ENCODE data around the gene CNN1. TPM values are rescaled to one million over a fixed set of nuclear protein-coding genes. Genes with fewer than 3 reads are reported as not detected.

CNN1 gene
- total and polyA plus RNA-seq, 2 experiments from 2014 or later: 13.3 to 20.9 TPM

DNA sequence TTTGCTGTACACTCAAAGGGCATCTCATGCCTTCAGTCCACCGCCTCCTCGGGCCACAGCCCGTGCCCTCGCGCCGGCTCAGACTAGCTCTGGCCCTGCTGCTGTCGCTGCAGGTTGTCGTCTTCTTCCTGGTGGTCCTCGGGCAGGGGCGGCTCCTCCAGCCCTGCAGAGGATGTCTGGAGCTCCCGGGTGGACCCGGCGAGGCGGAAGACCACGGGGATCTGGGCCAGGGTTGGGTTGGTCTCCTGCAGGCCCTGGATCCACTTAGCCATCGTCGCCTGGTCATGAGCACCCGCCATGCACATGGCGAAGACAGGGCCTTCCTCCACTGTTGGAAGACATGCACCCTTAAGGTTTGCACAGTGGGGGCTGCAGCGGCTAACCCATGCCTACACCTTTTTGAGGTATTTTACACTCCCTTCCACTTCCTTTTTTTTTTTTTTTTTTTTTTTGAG, 32.5 kb upstream of the CNN1 start:
- Histone ChIP-seq H3K4me2 (peak overlapping the region; percentile 74), H3K36me3 (ENCODE audit: insufficient read depth) (no peaks in the 10 kb centered on the region), H3K79me2 (replicated peaks; ENCODE audit: insufficient read depth) (0 out of 2 replicates have a peak, but pooled peaks cover 6% of the 10 kb centered on the region), H3K9me2 (ENCODE audit: insufficient read depth) (no peaks in the 10 kb centered on the region), H3K4me1 (ENCODE audit: insufficient read depth) (peaks cover 6% of the 10 kb centered on the region), H3K27ac (ENCODE audit: low read depth) (peak overlapping the region; percentile 20; the same call in 1 of the 2 replicates), H4K20me1 (replicated peaks; ENCODE audit: insufficient read depth) (0 out of 2 replicates have a peak, but pooled peaks cover 4% of the 10 kb centered on the region), H2AFZ (peak overlapping the region; percentile 8; the same call in 1 of the 2 replicates), H3K4me3 (peak overlapping the region; percentile 80), H3K27me3 (ENCODE audit: insufficient read depth) (no peaks in the 10 kb centered on the region), H3F3A (replicated peaks; ENCODE audit: low read depth) (no peaks in the 10 kb centered on the region)
- Mint-ChIP-seq H3K27me3 (ENCODE audit: insufficient read depth, low read depth, poor library complexity) (peaks cover 18% of the 10 kb centered on the region), H3K9me3 (no peaks in the 10 kb centered on the region), H3K4me3 (peak overlapping the region; percentile 90), H3K4me1 (peaks cover 8% of the 10 kb centered on the region; the same call in 2 of the 3 replicates), H3K27ac (peak overlapping the region; percentile 77; the same call in 1 of the 2 replicates), H3K36me3 (ENCODE audit: low read depth) (peaks cover 1% of the 10 kb centered on the region; the same call in 2 of the 3 replicates)
- TF ChIP-seq ZNF114 (CRISPR knock-in tag; IDR thresholded peaks at IDR 0.05) (no peak), EZH2 (IDR thresholded peaks at IDR 0.05; ENCODE audit: low read depth, unreplicated experiment) (no peak), STAT1 (IDR thresholded peaks at IDR 0.05; ENCODE audit: unreplicated experiment) (no peak), JUNB (IDR thresholded peaks at IDR 0.05; ENCODE audit: unreplicated experiment) (no peak), ZNF331 (CRISPR knock-in tag; IDR thresholded peaks at IDR 0.05; ENCODE audit: low read depth) (no peak), CREB1 (CRISPR knock-in tag; IDR thresholded peaks at IDR 0.05; ENCODE audit: low read depth) (no peak), POLR2AphosphoS5 (IDR thresholded peaks at IDR 0.05; ENCODE audit: low read depth) (no peak), NANOG (IDR thresholded peaks at IDR 0.05; ENCODE audit: borderline replicate concordance) (no peak), EZH2phosphoT487 (IDR thresholded peaks at IDR 0.05; ENCODE audit: unreplicated experiment) (no peak)
- TF ChIP-seq, protein P1, sequence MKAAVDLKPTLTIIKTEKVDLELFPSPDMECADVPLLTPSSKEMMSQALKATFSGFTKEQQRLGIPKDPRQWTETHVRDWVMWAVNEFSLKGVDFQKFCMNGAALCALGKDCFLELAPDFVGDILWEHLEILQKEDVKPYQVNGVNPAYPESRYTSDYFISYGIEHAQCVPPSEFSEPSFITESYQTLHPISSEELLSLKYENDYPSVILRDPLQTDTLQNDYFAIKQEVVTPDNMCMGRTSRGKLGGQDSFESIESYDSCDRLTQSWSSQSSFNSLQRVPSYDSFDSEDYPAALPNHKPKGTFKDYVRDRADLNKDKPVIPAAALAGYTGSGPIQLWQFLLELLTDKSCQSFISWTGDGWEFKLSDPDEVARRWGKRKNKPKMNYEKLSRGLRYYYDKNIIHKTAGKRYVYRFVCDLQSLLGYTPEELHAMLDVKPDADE (IDR thresholded peaks at IDR 0.05): no peak
- TF ChIP-seq, protein P2, sequence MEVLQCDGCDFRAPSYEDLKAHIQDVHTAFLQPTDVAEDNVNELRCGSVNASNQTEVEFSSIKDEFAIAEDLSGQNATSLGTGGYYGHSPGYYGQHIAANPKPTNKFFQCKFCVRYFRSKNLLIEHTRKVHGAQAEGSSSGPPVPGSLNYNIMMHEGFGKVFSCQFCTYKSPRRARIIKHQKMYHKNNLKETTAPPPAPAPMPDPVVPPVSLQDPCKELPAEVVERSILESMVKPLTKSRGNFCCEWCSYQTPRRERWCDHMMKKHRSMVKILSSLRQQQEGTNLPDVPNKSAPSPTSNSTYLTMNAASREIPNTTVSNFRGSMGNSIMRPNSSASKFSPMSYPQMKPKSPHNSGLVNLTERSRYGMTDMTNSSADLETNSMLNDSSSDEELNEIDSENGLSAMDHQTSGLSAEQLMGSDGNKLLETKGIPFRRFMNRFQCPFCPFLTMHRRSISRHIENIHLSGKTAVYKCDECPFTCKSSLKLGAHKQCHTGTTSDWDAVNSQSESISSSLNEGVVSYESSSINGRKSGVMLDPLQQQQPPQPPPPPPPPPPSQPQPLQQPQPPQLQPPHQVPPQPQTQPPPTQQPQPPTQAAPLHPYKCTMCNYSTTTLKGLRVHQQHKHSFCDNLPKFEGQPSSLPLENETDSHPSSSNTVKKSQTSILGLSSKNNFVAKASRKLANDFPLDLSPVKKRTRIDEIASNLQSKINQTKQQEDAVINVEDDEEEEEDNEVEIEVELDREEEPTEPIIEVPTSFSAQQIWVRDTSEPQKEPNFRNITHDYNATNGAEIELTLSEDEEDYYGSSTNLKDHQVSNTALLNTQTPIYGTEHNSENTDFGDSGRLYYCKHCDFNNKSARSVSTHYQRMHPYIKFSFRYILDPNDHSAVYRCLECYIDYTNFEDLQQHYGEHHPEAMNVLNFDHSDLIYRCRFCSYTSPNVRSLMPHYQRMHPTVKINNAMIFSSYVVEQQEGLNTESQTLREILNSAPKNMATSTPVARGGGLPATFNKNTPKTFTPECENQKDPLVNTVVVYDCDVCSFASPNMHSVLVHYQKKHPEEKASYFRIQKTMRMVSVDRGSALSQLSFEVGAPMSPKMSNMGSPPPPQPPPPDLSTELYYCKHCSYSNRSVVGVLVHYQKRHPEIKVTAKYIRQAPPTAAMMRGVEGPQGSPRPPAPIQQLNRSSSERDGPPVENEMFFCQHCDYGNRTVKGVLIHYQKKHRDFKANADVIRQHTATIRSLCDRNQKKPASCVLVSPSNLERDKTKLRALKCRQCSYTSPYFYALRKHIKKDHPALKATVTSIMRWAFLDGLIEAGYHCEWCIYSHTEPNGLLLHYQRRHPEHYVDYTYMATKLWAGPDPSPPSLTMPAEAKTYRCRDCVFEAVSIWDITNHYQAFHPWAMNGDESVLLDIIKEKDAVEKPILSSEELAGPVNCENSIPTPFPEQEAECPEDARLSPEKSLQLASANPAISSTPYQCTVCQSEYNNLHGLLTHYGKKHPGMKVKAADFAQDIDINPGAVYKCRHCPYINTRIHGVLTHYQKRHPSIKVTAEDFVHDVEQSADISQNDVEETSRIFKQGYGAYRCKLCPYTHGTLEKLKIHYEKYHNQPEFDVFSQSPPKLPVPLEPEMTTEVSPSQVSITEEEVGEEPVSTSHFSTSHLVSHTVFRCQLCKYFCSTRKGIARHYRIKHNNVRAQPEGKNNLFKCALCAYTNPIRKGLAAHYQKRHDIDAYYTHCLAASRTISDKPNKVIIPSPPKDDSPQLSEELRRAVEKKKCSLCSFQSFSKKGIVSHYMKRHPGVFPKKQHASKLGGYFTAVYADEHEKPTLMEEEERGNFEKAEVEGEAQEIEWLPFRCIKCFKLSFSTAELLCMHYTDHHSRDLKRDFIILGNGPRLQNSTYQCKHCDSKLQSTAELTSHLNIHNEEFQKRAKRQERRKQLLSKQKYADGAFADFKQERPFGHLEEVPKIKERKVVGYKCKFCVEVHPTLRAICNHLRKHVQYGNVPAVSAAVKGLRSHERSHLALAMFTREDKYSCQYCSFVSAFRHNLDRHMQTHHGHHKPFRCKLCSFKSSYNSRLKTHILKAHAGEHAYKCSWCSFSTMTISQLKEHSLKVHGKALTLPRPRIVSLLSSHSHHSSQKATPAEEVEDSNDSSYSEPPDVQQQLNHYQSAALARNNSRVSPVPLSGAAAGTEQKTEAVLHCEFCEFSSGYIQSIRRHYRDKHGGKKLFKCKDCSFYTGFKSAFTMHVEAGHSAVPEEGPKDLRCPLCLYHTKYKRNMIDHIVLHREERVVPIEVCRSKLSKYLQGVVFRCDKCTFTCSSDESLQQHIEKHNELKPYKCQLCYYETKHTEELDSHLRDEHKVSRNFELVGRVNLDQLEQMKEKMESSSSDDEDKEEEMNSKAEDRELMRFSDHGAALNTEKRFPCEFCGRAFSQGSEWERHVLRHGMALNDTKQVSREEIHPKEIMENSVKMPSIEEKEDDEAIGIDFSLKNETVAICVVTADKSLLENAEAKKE (CRISPR knock-in tag; IDR thresholded peaks at IDR 0.05): no peak
- TF ChIP-seq, protein P3, sequence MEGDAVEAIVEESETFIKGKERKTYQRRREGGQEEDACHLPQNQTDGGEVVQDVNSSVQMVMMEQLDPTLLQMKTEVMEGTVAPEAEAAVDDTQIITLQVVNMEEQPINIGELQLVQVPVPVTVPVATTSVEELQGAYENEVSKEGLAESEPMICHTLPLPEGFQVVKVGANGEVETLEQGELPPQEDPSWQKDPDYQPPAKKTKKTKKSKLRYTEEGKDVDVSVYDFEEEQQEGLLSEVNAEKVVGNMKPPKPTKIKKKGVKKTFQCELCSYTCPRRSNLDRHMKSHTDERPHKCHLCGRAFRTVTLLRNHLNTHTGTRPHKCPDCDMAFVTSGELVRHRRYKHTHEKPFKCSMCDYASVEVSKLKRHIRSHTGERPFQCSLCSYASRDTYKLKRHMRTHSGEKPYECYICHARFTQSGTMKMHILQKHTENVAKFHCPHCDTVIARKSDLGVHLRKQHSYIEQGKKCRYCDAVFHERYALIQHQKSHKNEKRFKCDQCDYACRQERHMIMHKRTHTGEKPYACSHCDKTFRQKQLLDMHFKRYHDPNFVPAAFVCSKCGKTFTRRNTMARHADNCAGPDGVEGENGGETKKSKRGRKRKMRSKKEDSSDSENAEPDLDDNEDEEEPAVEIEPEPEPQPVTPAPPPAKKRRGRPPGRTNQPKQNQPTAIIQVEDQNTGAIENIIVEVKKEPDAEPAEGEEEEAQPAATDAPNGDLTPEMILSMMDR (conservative IDR thresholded peaks at IDR 0.05; ENCODE audit: low read depth in 2 of 2): no peak
- TF ChIP-seq, protein P4, sequence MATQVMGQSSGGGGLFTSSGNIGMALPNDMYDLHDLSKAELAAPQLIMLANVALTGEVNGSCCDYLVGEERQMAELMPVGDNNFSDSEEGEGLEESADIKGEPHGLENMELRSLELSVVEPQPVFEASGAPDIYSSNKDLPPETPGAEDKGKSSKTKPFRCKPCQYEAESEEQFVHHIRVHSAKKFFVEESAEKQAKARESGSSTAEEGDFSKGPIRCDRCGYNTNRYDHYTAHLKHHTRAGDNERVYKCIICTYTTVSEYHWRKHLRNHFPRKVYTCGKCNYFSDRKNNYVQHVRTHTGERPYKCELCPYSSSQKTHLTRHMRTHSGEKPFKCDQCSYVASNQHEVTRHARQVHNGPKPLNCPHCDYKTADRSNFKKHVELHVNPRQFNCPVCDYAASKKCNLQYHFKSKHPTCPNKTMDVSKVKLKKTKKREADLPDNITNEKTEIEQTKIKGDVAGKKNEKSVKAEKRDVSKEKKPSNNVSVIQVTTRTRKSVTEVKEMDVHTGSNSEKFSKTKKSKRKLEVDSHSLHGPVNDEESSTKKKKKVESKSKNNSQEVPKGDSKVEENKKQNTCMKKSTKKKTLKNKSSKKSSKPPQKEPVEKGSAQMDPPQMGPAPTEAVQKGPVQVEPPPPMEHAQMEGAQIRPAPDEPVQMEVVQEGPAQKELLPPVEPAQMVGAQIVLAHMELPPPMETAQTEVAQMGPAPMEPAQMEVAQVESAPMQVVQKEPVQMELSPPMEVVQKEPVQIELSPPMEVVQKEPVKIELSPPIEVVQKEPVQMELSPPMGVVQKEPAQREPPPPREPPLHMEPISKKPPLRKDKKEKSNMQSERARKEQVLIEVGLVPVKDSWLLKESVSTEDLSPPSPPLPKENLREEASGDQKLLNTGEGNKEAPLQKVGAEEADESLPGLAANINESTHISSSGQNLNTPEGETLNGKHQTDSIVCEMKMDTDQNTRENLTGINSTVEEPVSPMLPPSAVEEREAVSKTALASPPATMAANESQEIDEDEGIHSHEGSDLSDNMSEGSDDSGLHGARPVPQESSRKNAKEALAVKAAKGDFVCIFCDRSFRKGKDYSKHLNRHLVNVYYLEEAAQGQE (IDR thresholded peaks at IDR 0.05; ENCODE audit: unreplicated experiment): no peak
- peak; percentile 37 for ATAC-seq
- no peak for DNase-seq (ENCODE audit: low spot score)

All from GM23338 (cell line).